Measurements from ENCODE around the gene STIM1.
"Not testable (repeated sequence)": the region's sequence is repeated elsewhere in the genome, so short reads cannot be mapped to it uniquely, and the experiment has no call there.

Gene STIM1

DNA sequence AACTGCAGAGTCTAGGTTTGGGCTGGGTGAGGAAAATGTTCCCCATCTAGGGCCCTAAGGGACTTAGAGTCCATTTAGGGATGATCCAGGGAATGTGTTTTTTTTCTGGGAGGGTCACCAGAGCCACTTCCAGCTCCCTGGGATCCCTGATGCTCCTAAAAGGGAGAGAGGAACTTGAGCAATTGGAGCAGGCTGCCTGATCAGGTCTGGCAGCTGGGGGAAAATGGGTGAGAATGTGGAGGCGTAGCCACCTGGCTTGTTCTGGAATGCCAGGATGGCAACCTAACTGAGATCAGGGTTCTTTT lies 45.9 kb upstream of the STIM1 start:
- H3K27ac ChIP-seq (replicated peaks) = no peak overlapping the region
- no peaks in the 10 kb centered on the region for H3K27me3 ChIP-seq (ENCODE audit: insufficient read depth, poor library complexity, severe bottlenecking)
- no peak for DNase-seq (ENCODE audit: low read depth in 1 of 2, low spot score in 1 of 2)
- TF ChIP-seq GABPA (IDR thresholded peaks at IDR 0.05; ENCODE audit: low read depth) (no peak), REST (IDR thresholded peaks at IDR 0.05; ENCODE audit: insufficient replicate concordance, low read depth) (no peak), POLR2AphosphoS5 (IDR thresholded peaks at IDR 0.05; ENCODE audit: low read depth) (no peak), SPI1 (IDR thresholded peaks at IDR 0.05; ENCODE audit: borderline replicate concordance, low read depth) (no peak)
- TF ChIP-seq, protein P1, sequence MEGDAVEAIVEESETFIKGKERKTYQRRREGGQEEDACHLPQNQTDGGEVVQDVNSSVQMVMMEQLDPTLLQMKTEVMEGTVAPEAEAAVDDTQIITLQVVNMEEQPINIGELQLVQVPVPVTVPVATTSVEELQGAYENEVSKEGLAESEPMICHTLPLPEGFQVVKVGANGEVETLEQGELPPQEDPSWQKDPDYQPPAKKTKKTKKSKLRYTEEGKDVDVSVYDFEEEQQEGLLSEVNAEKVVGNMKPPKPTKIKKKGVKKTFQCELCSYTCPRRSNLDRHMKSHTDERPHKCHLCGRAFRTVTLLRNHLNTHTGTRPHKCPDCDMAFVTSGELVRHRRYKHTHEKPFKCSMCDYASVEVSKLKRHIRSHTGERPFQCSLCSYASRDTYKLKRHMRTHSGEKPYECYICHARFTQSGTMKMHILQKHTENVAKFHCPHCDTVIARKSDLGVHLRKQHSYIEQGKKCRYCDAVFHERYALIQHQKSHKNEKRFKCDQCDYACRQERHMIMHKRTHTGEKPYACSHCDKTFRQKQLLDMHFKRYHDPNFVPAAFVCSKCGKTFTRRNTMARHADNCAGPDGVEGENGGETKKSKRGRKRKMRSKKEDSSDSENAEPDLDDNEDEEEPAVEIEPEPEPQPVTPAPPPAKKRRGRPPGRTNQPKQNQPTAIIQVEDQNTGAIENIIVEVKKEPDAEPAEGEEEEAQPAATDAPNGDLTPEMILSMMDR (IDR thresholded peaks at IDR 0.05; ENCODE audit: insufficient read depth, low read length) = no peak
- H3K4me3 ChIP-seq (replicated peaks; ENCODE audit: insufficient read depth, low read length) = no peak overlapping the region

DNA sequence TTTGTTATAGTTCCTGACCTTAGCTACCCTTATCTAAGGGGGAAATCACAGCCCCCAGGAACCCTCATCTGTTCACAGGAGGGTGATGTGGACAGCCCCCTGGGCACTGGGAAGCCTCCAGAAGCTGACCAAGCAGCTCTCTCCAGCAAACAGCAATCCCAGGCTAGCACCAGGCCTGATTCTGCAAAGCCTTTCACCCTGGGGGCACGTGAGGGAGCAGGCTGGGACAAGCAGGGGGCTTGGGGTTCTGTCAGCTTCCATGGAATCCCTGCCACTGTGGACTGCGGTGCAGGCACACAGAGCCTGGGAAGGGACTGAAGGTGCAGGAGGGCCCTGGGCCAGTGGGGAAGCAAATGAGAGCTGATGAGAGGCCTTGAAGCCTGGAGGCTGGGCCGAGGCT lies 45.0 kb upstream of the STIM1 start:
- TF ChIP-seq POLR2AphosphoS5 (IDR thresholded peaks at IDR 0.05; ENCODE audit: low read depth) = no peak
- TF ChIP-seq, protein P1 (IDR thresholded peaks at IDR 0.05; ENCODE audit: insufficient read depth, low read length) = no peak
- TF ChIP-seq GABPA (IDR thresholded peaks at IDR 0.05; ENCODE audit: low read depth) = no peak
- no peak for TF ChIP-seq REST (IDR thresholded peaks at IDR 0.05; ENCODE audit: insufficient replicate concordance, low read depth)
- no peak for TF ChIP-seq SPI1 (IDR thresholded peaks at IDR 0.05; ENCODE audit: borderline replicate concordance, low read depth)
- no peak overlapping the region for H3K27ac ChIP-seq (replicated peaks)
- H3K4me3 ChIP-seq (replicated peaks; ENCODE audit: insufficient read depth, low read length) = no peak overlapping the region
- DNase-seq (ENCODE audit: low read depth in 1 of 2, low spot score in 1 of 2) = no peak
- no peaks in the 10 kb centered on the region for H3K27me3 ChIP-seq (ENCODE audit: insufficient read depth, poor library complexity, severe bottlenecking)

DNA sequence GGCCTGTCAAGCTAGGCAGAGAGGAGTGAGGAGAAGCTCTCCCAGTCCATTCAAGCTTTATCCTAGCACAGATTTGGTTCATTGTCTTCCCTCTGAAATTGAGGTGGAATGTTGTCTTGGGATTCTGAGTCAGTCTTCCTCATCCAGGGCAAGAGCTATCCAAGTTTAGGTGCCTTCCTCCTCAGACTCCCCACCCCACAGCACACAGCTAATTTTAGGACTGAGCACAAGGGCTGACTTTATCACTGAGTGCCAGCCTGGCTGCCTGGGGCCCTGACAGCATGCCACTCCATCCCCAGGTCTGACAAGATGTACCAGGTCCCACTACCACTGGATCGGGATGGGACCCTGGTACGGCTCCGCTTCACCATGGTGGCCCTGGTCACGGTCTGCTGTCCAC lies 44.5 kb upstream of the STIM1 start:
- TF ChIP-seq POLR2AphosphoS5 (IDR thresholded peaks at IDR 0.05; ENCODE audit: low read depth) = no peak
- no peak for TF ChIP-seq SPI1 (IDR thresholded peaks at IDR 0.05; ENCODE audit: borderline replicate concordance, low read depth)
- TF ChIP-seq REST (IDR thresholded peaks at IDR 0.05; ENCODE audit: insufficient replicate concordance, low read depth) = no peak
- no peak for TF ChIP-seq GABPA (IDR thresholded peaks at IDR 0.05; ENCODE audit: low read depth)
- TF ChIP-seq, protein P1 (IDR thresholded peaks at IDR 0.05; ENCODE audit: insufficient read depth, low read length) = no peak
- Histone ChIP-seq H3K27ac (replicated peaks) (no peak overlapping the region), H3K27me3 (ENCODE audit: insufficient read depth, poor library complexity, severe bottlenecking) (no peaks in the 10 kb centered on the region), H3K4me3 (replicated peaks; ENCODE audit: insufficient read depth, low read length) (no peak overlapping the region)
- no peak for DNase-seq (ENCODE audit: low read depth in 1 of 2, low spot score in 1 of 2)

- not testable (repeated sequence) for H3K4me3 ChIP-seq (replicated peaks; ENCODE audit: insufficient read depth, low read length); H3K27ac ChIP-seq (replicated peaks); H3K27me3 ChIP-seq (ENCODE audit: insufficient read depth, poor library complexity, severe bottlenecking); DNase-seq (ENCODE audit: low read depth in 1 of 2, low spot score in 1 of 2)
Measured at GRCh38 chr11:3814832-3815231, 40.6 kb upstream of the STIM1 start.

Measured in HL-60 (cell line).